Right lobe of liver (tissue), 4 donors: Measurements from ENCODE around the gene WNT9B.

ENCODE experiments used
- CTCF ChIP-seq, 4 donors: fragments of 200-600 bp in 3 of 4; fragments of 450-650 bp in 1 of 4; IDR thresholded peaks; one replicate each; pipeline versions ENCODE4 v1.5.1 to v1.8.0; 2016 to 2022; ENCODE audit warnings: antibody characterized with exemption in 4 of 4, mild to moderate bottlenecking in 2 of 4
- POLR2A ChIP-seq: fragments of 450-650 bp; IDR thresholded peaks from one replicate; pipeline ENCODE4 v1.6.1; 2017; ENCODE audit warnings: antibody characterized with exemption, mild to moderate bottlenecking
- donor health status: DM: no; HTN: no; CAD: no.
- donor health status: DM: no; HTN: no; CAD: no.
- donor health status: DM: no; HTN: yes; CAD: no.

- TF ChIP-seq CTCF (IDR thresholded peaks at IDR 0.05) (no peak), POLR2A (no peak)
Measured at GRCh38 chr17:46873941-46874645, 22.7 kb downstream of the WNT9B start.
